ENCODE data around the gene CPVL. TPM values are rescaled to one million over a fixed set of nuclear protein-coding genes. Genes with fewer than 3 reads are reported as not detected.

Gene CPVL
- total and polyA plus RNA-seq, 2 experiments from 2014 or later = 31.9 to 37.8 TPM

- Mint-ChIP-seq H3K36me3 (ENCODE audit: low read depth) (no peaks in the 10 kb centered on the region; the same call in 2 of the 3 replicates), H3K27me3 (ENCODE audit: insufficient read depth, low read depth, poor library complexity) (no peaks in the 10 kb centered on the region), H3K4me3 (no peak overlapping the region), H3K4me1 (peaks cover 3% of the 10 kb centered on the region; the same call in 1 of the 3 replicates), H3K9me3 (peaks cover 4% of the 10 kb centered on the region; the same call in 1 of the 3 replicates), H3K27ac (no peak overlapping the region)
- TF ChIP-seq CTCF (conservative IDR thresholded peaks at IDR 0.05; ENCODE audit: low read depth in 2 of 2) (no peak), ZNF114 (CRISPR knock-in tag; IDR thresholded peaks at IDR 0.05) (no peak), STAT1 (IDR thresholded peaks at IDR 0.05; ENCODE audit: unreplicated experiment) (no peak), EZH2 (IDR thresholded peaks at IDR 0.05; ENCODE audit: low read depth, unreplicated experiment) (no peak), NANOG (IDR thresholded peaks at IDR 0.05; ENCODE audit: borderline replicate concordance) (no peak), JUNB (IDR thresholded peaks at IDR 0.05; ENCODE audit: unreplicated experiment) (no peak), POLR2AphosphoS5 (IDR thresholded peaks at IDR 0.05; ENCODE audit: low read depth) (no peak), ZNF331 (CRISPR knock-in tag; IDR thresholded peaks at IDR 0.05; ENCODE audit: low read depth) (no peak)
- TF ChIP-seq, protein P1, sequence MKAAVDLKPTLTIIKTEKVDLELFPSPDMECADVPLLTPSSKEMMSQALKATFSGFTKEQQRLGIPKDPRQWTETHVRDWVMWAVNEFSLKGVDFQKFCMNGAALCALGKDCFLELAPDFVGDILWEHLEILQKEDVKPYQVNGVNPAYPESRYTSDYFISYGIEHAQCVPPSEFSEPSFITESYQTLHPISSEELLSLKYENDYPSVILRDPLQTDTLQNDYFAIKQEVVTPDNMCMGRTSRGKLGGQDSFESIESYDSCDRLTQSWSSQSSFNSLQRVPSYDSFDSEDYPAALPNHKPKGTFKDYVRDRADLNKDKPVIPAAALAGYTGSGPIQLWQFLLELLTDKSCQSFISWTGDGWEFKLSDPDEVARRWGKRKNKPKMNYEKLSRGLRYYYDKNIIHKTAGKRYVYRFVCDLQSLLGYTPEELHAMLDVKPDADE (IDR thresholded peaks at IDR 0.05) = no peak
- H3K79me2 ChIP-seq (replicated peaks; ENCODE audit: insufficient read depth) = no peaks in the 10 kb centered on the region
- DNase-seq (ENCODE audit: low spot score) (no peak), ATAC-seq (no peak)
- H3K4me3 ChIP-seq = no peak overlapping the region
- H3K27ac ChIP-seq (ENCODE audit: low read depth) = no peak overlapping the region
- H3F3A ChIP-seq (replicated peaks; ENCODE audit: low read depth) = no peaks in the 10 kb centered on the region
- H3K4me2 ChIP-seq = no peak overlapping the region
- no peaks in the 10 kb centered on the region for H3K36me3 ChIP-seq (ENCODE audit: insufficient read depth)
- no peak overlapping the region for H2AFZ ChIP-seq
- H3K9me2 ChIP-seq (ENCODE audit: insufficient read depth) = no peaks in the 10 kb centered on the region
- H4K20me1 ChIP-seq (replicated peaks; ENCODE audit: insufficient read depth) = no peaks in the 10 kb centered on the region
- no peaks in the 10 kb centered on the region for H3K4me1 ChIP-seq (ENCODE audit: insufficient read depth)
- H3K27me3 ChIP-seq (ENCODE audit: insufficient read depth) = no peaks in the 10 kb centered on the region
Observed at GRCh38 chr7:29179115-29179514, 32.8 kb upstream of the CPVL start.

DNA sequence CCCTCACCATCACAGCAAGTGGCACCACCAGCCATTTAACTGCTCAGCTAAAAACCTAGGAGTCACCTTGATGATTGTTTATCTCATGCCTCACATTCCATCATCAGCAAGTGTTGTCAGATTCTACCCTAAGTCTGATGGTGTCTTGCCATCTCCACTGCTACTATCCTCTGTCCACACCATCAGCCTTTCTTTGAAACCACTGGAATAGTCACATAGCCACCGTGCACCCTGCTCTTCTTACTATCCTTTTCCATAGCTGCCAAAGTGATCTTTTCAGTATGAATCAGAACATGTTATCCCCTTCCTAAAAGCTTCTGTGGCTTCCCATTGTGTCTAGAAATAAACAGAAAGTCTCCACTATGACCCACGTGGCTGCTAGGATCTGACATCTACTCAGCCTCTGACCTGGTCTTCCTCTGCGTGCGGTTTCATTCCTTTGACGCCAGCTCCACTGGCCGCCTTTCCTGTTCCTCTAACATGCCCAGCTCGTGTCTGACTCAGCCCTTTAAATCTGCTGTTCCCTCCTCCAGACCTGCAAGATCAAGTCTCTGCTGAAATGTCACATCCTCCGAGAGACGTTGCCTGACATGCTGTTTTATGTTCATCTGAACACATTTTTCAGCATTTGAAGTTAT lies 31.7 kb upstream of the CPVL start:
- Histone ChIP-seq H3K27ac (ENCODE audit: low read depth) (no peak overlapping the region), H3K4me1 (ENCODE audit: insufficient read depth) (no peaks in the 10 kb centered on the region), H3F3A (replicated peaks; ENCODE audit: low read depth) (no peaks in the 10 kb centered on the region), H3K36me3 (ENCODE audit: insufficient read depth) (no peaks in the 10 kb centered on the region), H2AFZ (no peak overlapping the region), H3K4me2 (no peak overlapping the region), H4K20me1 (replicated peaks; ENCODE audit: insufficient read depth) (no peaks in the 10 kb centered on the region), H3K4me3 (no peak overlapping the region), H3K27me3 (ENCODE audit: insufficient read depth) (no peaks in the 10 kb centered on the region), H3K9me2 (ENCODE audit: insufficient read depth) (no peaks in the 10 kb centered on the region), H3K79me2 (replicated peaks; ENCODE audit: insufficient read depth) (no peaks in the 10 kb centered on the region)
- DNase-seq (ENCODE audit: low spot score) (no peak), ATAC-seq (no peak)
- Mint-ChIP-seq H3K27ac (no peak overlapping the region), H3K36me3 (ENCODE audit: low read depth) (no peaks in the 10 kb centered on the region; the same call in 2 of the 3 replicates), H3K27me3 (ENCODE audit: insufficient read depth, low read depth, poor library complexity) (no peaks in the 10 kb centered on the region), H3K9me3 (peaks cover 4% of the 10 kb centered on the region; the same call in 1 of the 3 replicates), H3K4me1 (peaks cover 3% of the 10 kb centered on the region; the same call in 1 of the 3 replicates), H3K4me3 (no peak overlapping the region)
- TF ChIP-seq ZNF331 (CRISPR knock-in tag; IDR thresholded peaks at IDR 0.05; ENCODE audit: low read depth) (no peak), ZNF114 (CRISPR knock-in tag; IDR thresholded peaks at IDR 0.05) (no peak), CTCF (conservative IDR thresholded peaks at IDR 0.05; ENCODE audit: low read depth in 2 of 2) (no peak), NANOG (IDR thresholded peaks at IDR 0.05; ENCODE audit: borderline replicate concordance) (no peak), JUNB (IDR thresholded peaks at IDR 0.05; ENCODE audit: unreplicated experiment) (no peak), EZH2 (IDR thresholded peaks at IDR 0.05; ENCODE audit: low read depth, unreplicated experiment) (no peak), STAT1 (IDR thresholded peaks at IDR 0.05; ENCODE audit: unreplicated experiment) (no peak), CREB1 (CRISPR knock-in tag; IDR thresholded peaks at IDR 0.05; ENCODE audit: low read depth) (no peak), REST (IDR thresholded peaks at IDR 0.05; ENCODE audit: unreplicated experiment) (no peak)
- TF ChIP-seq, protein P1 (IDR thresholded peaks at IDR 0.05) = no peak
